Placental pericyte (primary cell): ENCODE data around the gene CBLN1. TPM values are rescaled to one million over a fixed set of nuclear protein-coding genes. Genes with fewer than 3 reads are reported as not detected.

Experiments used
- total RNA-seq: library from RNA; depleted of rRNA; stranded (reverse); fragments of >200 nt; gene quantifications from 2 replicates; pipeline ENCODE4 v1.2.3, GENCODE V29; 2012

CBLN1 gene
- total RNA-seq: not detected in 2 replicates

GRCh38 chr16:49281480-49281842 lies at the start of gene CBLN1:
Gene CBLN1 (minus strand): TSS chr16:49281838. CDS start chr16:49281465, 373 bp downstream.

Other genes with a start within 250 kb of the CBLN1 start
- not detected in 2 replicates for gene C16orf78, start 92.0 kb upstream of the CBLN1 start, total RNA-seq